NCI-H1092 (cell line): ENCODE measurements around the gene BPIFB2.
"Not testable (repeated sequence)": the region's sequence is repeated elsewhere in the genome, so short reads cannot be mapped to it uniquely, and the experiment has no call there.

Source experiments
- DNase-seq: peaks from one replicate; lab custom pipeline; 2025; lab: John Stamatoyannopoulos, UW

Gene BPIFB2, protein sequence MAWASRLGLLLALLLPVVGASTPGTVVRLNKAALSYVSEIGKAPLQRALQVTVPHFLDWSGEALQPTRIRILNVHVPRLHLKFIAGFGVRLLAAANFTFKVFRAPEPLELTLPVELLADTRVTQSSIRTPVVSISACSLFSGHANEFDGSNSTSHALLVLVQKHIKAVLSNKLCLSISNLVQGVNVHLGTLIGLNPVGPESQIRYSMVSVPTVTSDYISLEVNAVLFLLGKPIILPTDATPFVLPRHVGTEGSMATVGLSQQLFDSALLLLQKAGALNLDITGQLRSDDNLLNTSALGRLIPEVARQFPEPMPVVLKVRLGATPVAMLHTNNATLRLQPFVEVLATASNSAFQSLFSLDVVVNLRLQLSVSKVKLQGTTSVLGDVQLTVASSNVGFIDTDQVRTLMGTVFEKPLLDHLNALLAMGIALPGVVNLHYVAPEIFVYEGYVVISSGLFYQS

DNA sequence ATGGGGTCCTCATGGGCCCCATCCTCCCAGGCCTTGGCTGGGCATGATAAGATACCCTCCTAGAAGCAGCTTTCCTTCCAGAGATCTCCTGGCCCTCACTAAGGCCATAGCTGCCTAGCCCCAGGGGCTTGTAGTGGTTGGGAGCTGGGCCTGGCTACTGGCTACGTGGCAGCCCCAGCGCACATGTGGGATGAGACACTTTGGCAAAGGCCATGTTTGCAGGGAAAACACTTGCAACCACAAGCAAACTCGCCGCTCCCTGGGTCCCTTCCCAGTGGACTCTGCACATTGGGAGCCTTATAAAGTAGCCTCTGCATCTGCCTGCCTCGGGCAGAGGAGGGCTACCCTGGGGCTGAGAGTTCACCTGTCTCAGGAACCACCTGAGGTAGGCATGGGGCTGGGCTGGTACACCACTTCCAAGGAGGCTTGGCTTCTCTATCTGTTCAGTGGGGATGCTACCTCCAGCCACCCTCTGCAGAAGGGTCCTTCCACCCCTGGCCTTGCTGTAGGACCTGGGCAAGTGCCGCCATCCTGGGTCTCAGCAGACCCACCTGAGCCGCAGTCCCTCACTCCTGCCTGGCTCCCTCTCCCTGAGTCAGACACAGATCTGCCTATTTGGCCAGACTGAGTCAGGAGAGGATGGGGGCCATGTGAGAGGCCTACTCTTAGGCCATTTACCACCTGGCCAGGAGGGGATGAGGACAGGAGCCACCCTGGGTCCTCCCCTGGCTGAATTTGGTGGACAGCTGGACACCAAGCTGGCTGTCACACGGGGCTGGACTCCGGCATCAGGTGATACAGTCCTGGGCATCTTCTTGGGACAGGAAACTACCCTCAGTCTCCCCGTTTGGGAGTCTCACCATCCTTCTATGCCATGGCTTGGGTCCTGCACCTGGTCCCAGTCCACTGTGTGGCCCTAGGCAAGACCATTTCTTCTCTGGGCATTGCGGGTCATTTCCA is at the start of gene BPIFB2:
Gene BPIFB2, plus strand, starts transcription at position 329 of the 960 bp plus-strand sequence. CDS start 871 bp downstream, outside the sequence.
- DNase-seq = no peak

DNA sequence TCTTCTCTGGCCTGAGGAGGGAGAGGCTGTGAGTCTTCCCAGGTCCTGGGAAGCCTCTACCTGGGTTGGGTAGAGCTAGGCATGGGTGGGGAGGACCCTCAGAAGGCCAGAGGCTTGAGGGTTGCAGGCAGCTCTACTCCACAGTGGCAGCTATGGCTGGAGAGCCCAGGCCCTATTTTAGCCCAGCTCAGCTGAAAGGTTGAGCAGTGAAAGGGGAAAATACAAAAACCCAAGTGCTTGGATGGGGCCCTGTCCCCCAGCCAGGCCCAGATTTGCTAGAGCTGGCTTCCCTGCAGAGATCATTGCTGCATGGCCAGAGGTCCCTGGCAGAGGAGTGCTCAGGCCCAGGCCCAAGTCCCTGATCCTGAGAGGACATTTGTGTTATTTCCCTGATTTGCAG is 48.9 kb upstream of the BPIFB2 start:
- no peak for DNase-seq

DNA sequence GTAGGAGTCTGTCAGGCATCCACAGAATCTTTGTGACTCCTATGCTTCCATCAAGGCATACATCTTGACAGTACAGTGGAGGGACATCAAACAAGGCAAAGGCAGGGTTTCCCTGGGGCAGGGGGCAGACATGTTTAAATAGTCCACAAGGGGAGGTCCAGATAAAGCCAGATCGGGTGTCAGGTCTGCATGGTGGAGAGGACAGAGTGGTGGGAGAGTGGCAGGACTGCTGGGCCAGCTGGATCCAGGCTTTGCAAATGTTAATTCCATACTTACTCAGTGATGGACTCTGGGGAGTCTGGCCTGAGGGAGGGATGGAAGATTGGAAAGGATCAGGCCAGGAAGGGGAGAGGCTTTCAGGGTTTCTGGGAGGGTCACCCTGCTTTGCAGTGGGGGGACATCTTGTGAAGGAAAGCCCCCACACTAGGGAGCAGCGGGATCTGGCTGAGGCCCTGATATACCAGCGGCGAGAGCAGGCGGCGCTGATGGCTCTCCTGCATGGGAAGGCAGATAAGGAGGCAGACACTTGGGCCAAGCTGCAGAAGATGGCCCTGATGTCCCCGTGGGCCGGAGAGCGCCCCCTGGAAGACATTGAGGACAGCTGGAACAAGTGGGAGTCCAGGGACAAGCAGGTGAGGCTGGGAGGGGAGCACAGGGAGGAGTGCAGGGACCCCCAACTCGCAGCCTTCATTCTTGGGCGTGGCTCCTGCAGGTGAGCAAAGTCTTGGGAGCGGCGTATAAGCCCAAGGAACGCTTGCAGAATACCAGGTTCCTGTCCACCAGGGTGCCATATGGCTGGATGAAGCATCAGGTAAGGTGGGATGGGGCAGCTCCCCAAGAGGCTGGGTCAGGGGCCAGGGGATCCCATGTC is 47.9 kb upstream of the BPIFB2 start:
- no peak for DNase-seq

DNA sequence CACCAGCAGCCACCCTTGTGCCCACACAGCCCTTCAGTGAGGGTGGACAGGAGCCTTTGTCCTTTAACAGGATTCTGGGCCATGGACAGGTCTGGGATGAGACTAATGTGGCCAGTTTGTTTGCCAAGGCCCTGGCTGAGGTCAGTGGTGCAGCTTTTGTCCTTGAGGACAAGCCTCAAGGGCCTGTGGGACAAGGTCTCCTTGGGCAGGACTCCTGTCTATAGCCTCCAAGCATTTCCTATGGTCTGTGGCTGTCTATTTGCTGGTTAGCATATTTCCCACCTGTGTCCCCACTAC is 47.3 kb upstream of the BPIFB2 start:
- no peak for DNase-seq

DNA sequence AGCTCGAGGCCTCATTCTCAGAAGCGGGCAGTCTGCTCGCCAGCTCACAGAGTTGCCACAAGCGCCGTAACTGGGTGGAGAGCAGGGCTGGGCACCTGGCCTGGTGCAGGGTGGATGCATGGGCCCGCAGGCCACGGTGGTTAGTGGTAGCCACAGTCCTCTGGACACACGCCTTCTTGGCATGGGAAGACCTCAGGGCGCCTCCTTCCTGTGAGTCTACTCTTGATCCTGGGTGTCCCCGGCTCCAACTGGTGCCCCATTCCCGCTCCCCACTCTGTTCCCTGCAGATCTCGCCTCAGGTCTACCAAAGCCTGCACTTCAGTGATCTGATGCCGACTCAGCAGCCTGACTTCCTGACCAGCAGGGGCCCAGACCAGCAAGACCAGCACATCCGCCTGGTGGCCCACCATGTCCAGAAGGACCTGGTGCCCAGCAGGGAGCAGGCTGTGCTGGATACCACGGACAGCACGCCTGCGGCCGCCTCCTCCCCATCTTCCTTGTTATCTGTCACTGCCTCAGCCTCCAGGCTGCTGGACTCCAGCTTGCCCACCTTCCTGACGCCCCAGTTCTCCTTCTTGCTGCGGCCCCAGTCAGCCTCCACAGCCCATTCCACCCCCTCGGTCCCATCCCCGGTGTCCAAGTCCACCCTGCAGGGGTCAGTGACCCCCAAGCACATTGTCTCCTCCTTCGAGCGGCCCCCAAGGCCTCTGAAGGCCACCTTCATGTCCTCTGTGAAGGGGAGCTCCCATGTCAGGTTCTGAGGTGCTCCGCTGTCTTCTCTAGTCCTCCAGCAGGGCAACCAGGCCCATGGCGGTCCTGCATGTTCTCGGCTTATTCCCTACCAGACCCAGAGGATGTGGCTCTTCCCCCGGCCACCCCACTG is 46.4 kb upstream of the BPIFB2 start:
- DNase-seq = no peak

DNA sequence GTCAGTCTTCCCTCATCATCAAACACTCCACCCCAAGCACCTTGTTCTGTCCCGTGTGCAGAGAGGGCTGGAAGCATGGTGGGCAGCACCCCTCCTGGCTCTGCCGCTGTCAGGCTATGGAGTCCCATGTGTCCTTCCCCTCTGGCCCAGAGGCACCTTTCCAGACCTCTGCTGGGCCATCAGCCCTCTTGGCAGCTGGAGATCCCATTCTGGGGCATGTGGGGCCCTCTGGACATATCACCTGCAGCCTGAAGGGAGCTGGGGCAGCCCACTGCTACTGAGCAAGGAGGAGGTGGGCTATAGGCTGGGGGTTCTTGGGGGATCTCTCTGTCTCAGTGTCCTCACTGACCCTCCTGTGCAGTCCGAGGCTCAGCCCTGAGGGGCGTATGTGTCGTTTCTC is 45.5 kb upstream of the BPIFB2 start:
- DNase-seq = no peak

DNA sequence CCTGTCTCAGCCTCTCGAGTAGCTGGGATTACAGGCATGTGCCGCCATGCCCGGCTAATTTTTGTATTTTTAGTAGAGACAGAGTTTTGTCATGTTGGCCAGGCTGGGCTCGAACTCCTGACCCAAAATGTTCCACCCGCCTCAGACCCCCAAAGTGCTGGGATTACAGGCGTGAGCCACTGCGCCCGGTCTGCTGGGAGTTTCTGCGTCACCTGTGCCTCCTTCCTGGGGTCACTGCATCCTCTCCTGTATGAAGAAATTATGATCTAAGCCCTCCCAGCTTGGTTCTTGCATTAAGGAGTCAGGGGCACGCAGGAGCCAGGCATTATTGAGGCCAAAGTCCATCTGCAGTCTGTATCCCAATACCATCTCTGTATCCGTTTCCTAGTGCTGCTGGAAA is 44.9 kb upstream of the BPIFB2 start:
- DNase-seq = not testable (repeated sequence)

DNA sequence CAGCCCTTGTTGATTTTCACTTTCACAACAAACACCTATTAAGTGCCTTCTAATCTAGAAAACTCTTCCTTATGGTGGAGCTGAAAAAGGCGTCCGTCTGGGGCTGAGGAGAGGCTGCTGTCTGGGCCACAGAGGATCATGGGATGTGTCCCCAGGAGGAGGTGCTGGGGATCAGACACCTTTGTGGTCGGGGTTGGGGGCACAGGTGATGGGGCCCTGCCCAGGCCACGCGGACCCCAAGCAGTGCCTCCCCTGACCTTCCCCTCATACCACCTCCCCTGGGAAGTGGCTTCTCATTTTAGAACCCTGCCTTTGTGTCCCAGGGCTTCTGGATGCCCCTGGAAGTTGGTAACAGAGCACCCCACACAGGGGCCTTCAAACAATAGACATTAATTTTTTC is 44.3 kb upstream of the BPIFB2 start:
- no peak for DNase-seq

DNA sequence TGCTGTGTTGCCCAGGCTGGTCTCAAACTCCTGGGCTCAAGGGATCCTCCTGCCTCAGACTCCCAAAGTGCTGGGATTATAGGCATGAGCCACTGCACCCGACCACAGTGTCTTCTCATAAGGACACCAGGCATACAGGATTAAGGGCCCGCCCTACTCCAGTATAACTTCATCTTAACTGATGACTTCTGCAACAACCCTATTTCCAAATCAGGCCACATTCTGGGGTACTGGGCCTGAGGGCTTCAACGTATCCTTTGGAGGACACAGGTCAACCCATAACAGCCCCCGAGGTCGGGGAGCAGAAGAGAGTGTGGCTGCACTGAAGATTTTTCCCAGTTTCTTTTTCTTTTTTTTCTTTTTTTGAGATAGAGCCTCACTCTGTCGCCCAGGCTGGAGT is 42.9 kb upstream of the BPIFB2 start:
- no peak for DNase-seq

DNA sequence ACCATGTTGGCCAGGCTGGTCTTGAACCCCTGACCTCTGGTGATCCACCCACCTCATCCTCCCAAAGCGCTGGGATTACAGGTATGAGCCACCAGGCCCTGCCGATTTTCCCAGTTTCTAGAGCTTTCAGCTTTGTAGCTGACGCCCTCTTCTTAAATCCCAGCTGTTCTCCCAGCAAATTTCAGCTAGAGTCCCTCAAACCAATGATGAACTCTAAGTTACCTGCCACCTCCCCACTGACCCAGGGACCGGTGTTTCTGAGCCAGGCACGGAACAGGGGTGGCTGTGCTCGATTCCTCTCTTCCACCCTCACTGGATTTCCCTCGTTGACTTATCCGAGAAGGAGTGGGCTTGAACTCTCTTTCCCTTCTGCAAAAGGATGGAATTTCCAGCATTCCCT is 42.4 kb upstream of the BPIFB2 start:
- DNase-seq = no peak

DNA sequence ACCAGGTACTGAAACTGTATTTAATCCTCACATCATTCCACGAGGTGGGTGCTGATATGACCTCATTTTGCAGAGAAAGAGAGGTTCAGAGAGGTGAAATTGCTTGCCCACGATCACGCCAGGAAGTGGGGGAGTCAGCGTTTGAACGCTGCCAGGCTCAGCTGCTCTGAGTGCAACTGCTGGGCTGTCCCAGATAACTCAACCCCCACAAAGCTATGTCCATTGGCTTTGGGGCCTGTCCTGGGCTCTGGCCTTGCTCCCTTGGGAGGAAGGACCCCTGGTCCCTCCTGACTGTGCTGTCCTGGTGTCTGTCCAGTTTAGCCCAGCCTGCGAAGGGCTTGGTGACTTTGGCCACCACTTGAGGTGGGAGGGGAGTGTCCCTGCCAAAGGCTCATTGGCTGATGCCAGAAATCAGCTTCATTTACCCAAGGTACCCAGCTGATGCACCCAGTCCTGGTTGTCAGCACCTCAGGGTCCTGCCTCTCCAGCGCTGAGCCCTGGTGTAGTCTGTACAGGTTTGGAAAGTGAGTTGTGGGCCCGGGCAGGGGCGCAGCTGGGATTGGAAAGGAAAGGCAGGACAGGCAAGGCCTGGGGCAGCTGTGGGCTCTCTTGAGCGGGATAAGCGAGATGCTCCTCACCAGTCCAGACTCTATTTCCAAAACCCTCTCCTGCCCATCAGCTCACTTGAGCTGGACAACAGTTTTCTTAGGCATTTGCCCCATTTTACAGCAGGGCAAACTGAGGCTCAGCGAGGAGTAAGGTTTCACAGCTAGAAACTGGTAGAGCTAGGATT is 41.7 kb upstream of the BPIFB2 start:
- no peak for DNase-seq

DNA sequence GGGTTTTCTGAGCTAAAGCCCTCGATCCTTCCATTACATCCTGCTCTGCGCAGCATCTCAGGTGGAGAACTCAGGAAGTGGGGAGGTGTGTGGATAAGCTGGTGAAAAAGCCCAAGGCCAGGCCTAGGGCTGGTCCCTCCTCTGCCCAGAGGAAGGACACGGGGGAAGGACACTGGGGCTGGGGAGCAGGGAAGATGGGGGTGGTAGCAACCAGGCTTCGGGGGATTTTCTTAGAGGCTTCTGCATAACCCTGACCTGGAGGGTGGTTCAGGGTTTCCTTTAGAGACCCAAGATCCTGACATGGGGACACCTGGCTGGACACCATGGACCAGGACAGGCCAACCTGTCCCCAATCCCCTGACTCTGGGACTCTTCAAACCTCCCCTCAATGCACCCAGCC is 41.1 kb upstream of the BPIFB2 start:
- DNase-seq = no peak

DNA sequence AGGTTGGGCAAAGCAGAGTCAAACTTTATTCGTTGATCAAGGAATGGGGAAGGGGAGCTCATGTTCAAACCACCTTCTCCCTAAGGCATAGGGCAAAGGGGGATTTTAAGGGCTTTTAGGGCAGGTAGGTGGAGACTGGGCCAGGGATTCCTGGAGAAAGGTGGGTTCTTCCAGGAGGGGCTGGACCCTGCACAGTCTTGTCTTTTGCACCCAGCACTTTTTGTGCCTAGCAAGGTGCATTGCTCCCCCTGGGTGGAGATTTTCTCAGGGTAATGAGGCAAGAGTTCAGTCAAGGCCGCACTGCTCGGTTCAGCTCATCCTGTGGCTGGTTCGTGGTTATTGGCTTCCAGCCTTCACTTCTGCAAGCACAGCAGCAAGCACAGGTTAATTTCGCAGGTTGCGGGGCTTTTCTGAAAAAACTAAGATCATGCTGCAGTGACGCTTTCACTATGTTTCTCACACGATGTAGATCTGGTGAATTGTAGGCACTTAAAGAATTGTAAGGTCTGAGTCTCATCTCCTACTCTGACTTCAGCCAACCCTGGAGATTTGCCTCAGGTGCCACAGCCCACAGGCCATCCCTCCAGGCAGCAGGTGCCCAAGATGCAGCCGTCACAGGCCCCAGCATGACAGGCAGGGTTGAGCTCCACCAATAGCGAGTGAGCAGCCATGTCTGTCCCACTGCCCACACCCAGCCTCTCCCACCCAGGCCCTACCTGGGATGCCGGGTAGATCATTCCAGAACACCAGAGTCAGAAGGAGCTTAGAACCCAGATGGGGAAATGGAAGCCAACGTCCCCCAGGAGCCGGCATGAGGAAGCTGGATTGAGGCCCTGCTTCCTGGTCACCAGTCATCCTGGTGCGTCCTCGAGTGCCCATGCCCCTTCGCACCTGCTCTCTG is 40.4 kb upstream of the BPIFB2 start:
- no peak for DNase-seq

DNA sequence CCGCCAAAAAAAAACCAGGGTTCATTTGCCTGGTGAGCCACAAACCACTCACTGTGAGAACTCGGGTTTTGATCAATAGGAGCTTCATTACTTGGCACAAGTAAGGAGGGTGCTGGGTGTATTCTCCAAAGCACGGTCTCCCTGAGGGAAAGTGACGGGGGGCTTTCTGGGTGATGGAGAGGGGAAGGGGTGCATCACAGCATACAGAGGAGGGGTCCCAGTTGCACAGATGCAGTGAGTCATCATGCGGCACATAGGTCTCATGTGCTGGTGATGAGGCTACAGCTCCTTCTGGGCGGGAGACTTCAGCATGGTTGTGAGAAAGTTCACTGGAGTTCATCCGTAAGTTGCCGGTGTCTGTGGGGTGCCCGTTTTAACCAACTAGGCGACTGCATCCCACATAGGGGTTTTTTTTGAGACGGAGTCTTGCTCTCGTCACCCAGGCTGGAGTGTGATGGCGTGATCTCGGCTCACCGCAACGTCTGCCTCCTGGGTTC is 39.5 kb upstream of the BPIFB2 start:
- no peak for DNase-seq

DNA sequence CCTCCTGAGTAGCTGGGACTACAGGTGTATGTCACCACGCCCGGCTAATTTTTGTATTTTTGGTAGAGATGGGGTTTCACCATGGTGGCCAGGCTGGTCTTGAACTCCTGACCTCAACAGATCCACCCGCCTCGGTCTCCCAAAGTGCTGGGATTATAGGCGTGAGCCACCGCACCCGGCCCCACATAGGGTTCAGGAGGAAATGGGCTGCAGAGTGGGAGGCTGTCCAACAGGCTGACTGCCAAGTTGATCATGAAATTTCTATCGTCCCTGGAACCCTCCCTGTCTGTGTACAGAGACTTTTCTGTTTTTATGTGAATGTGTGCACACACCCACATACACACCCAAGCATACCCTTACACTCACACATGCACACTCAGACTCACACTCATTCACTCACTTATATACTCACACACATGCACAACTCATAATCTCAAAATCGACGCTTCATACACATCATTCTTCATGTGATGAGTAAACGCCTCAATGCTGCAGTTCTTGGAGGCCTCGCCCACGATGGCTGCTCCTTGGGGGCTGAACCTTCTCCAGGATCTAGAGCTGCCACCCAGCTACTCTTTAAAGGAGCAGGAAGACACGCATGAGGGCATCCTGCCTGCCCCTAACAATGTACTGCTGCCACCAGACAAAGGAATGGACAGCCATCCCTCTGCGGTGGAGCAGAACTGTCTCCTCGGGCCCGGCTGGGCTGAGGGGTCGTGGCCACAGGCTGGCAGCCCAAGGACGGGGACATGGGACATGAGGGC is 38.8 kb upstream of the BPIFB2 start:
- no peak for DNase-seq

DNA sequence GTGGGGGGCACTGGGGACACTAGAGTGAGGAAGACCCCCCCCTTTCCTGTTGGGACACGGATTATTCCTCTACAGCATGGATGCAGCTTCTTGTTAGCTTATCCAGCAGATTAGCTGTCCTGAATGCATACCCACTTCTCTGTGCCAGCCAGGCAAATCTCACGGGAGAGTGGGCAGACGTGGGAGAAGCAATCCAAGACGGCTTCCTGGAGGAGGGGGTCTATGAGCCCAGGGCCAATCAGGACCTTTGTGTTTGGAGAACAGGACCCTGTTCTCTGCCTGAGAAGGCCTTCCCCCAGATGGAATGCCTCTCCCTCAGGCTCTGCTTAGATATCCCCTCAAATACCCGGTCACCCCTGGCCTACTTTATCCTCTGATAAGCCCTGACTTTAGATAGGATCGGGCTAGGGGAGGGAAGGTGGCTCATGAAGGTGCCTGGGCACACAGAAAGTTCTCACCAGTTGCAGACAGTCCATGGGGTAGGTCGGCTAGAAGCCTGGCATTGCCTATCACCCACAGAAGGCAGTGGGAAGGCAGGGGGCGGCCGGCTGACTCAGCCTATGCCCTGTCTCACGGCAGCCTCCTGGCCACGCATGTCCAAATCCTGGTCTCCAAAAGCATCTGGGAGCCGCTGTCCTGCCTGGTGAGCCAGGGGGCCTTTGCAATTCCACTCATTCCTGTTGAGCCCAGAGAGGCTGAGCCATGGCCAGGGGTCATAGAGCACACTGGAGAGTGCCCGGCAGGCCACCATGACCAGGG is 38.0 kb upstream of the BPIFB2 start:
- DNase-seq = no peak
